ENCODE results near the gene KIAA1671.

DNA sequence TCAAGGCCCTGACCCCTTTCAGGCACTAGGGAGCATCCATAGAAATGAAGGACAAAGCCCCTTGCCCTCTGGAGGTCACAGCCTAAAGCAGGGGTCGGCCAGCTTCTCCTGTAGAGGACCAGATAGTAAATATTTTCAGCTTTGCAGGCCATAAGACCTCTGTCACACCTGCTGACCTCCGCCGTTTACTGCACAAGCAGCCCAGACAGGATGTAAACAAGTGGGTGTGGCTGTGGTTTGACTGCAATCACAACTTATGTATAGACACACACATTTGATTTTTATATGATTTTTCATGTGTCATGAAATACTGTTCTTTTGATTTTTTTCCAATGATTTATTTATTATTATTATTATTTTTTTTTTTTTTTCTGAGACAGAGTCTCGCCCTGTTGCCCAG is 34.3 kb downstream of the KIAA1671 start:
- TF ChIP-seq, protein P1, sequence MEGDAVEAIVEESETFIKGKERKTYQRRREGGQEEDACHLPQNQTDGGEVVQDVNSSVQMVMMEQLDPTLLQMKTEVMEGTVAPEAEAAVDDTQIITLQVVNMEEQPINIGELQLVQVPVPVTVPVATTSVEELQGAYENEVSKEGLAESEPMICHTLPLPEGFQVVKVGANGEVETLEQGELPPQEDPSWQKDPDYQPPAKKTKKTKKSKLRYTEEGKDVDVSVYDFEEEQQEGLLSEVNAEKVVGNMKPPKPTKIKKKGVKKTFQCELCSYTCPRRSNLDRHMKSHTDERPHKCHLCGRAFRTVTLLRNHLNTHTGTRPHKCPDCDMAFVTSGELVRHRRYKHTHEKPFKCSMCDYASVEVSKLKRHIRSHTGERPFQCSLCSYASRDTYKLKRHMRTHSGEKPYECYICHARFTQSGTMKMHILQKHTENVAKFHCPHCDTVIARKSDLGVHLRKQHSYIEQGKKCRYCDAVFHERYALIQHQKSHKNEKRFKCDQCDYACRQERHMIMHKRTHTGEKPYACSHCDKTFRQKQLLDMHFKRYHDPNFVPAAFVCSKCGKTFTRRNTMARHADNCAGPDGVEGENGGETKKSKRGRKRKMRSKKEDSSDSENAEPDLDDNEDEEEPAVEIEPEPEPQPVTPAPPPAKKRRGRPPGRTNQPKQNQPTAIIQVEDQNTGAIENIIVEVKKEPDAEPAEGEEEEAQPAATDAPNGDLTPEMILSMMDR (conservative IDR thresholded peaks at IDR 0.05) = no peak
- no peak for TF ChIP-seq ZFX (IDR thresholded peaks at IDR 0.05)
